ENCODE results near the gene IL1RAPL1.

Gene IL1RAPL1

DNA sequence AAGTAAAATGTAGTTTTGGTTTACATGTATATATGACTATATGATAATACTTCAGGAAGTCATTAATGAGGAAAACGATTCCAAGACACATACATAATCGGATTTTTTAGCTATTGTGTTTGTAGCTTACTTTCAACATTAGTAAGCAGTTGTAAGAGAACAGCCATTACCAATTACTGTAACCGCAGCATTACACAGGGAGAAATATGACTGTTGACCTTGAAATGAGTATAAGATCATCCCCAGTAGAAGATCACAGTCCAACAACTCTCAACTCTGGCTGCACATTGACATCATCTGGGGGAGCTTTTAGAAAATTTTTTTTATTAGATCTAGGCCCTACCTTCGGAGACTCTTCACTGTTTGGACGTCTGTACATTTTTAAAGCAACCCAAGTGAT lies 866.1 kb downstream of the IL1RAPL1 start:
- no peaks in the 10 kb centered on the region for H3K79me2 ChIP-seq (ENCODE audit: insufficient read depth, low read length)
- TF ChIP-seq EZH2 (IDR thresholded peaks at IDR 0.05; ENCODE audit: borderline replicate concordance, low read depth, low read length, severe bottlenecking): no peak
- TF ChIP-seq, protein P1, sequence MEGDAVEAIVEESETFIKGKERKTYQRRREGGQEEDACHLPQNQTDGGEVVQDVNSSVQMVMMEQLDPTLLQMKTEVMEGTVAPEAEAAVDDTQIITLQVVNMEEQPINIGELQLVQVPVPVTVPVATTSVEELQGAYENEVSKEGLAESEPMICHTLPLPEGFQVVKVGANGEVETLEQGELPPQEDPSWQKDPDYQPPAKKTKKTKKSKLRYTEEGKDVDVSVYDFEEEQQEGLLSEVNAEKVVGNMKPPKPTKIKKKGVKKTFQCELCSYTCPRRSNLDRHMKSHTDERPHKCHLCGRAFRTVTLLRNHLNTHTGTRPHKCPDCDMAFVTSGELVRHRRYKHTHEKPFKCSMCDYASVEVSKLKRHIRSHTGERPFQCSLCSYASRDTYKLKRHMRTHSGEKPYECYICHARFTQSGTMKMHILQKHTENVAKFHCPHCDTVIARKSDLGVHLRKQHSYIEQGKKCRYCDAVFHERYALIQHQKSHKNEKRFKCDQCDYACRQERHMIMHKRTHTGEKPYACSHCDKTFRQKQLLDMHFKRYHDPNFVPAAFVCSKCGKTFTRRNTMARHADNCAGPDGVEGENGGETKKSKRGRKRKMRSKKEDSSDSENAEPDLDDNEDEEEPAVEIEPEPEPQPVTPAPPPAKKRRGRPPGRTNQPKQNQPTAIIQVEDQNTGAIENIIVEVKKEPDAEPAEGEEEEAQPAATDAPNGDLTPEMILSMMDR (IDR thresholded peaks at IDR 0.05; ENCODE audit: borderline replicate concordance, extremely low read depth, low read length, poor library complexity, severe bottlenecking): no peak

DNA sequence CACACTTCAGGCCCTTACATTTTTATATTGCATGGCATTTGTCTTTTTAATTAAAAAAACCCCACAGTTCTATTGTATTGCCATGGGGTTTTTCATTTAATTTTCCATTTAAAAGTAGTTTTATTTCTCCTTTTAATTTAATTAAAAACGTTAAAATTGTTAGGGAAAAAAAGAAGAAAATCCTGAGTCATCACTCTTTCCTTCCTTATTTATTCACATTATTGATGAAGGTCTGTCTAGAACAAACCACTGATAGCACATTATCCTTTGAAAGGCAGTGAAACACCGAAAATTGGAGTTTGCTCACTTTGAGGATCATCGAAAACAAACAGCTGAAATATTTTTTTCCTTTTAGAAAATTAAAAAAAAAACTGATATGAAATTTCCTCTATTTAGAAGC lies 868.5 kb downstream of the IL1RAPL1 start:
- TF ChIP-seq, protein P1 (IDR thresholded peaks at IDR 0.05; ENCODE audit: borderline replicate concordance, extremely low read depth, low read length, poor library complexity, severe bottlenecking): no peak
- no peak for TF ChIP-seq EZH2 (IDR thresholded peaks at IDR 0.05; ENCODE audit: borderline replicate concordance, low read depth, low read length, severe bottlenecking)
- ATAC-seq (ENCODE audit: insufficient read depth, low read depth): no peak
- H3K9ac ChIP-seq (ENCODE audit: low read depth, low read length): no peak overlapping the region

More for the DNA sequence above, 866.1 kb downstream of the IL1RAPL1 start:
- Histone ChIP-seq H3K9ac (ENCODE audit: low read depth, low read length) (no peak overlapping the region), H4K20me1 (ENCODE audit: insufficient read depth, low read length) (no peaks in the 10 kb centered on the region), H3K27me3 (ENCODE audit: insufficient read depth, low read length, poor library complexity) (no peaks in the 10 kb centered on the region), H2AFZ (ENCODE audit: low read depth, low read length) (no peak overlapping the region), H3K4me2 (ENCODE audit: insufficient read depth, low read length) (no peak overlapping the region), H3K36me3 (ENCODE audit: insufficient read depth, low read length) (no peaks in the 10 kb centered on the region), H3K27ac (ENCODE audit: low read length) (no peak overlapping the region), H3K9me3 (ENCODE audit: insufficient read depth, low read length, severe bottlenecking) (no peaks in the 10 kb centered on the region), H3K4me3 (ENCODE audit: low read depth in 1 of 2, low read length in 2 of 2) (no peak overlapping the region), H3K4me1 (ENCODE audit: insufficient read depth, low read length) (no peaks in the 10 kb centered on the region)
- ATAC-seq (ENCODE audit: insufficient read depth, low read depth) (no peak), DNase-seq (no peak)

DNA sequence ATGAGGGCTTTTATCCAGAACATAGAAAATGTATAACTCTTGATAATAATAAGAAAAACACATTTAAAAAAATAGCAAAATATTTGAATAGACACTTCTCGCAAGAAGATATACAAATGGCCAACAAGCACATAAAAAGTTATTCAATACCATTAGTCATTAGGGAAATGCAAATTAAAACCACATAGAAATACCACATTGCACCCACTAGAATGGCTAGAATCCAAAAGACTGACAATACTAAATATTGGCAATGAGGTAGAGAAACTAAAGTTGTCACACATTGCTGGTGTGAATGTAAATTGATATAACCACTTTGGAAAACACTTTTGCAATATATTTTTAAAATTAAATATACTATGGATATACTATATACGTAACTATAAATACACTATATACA lies 873.8 kb downstream of the IL1RAPL1 start:
- Histone ChIP-seq H3K4me1 (ENCODE audit: insufficient read depth, low read length) (no peaks in the 10 kb centered on the region), H3K27ac (ENCODE audit: low read length) (no peak overlapping the region), H3K27me3 (ENCODE audit: insufficient read depth, low read length, poor library complexity) (no peaks in the 10 kb centered on the region), H3K36me3 (ENCODE audit: insufficient read depth, low read length) (no peaks in the 10 kb centered on the region), H4K20me1 (ENCODE audit: insufficient read depth, low read length) (no peaks in the 10 kb centered on the region), H3K4me3 (ENCODE audit: low read depth in 1 of 2, low read length in 2 of 2) (no peak overlapping the region), H3K9ac (ENCODE audit: low read depth, low read length) (no peak overlapping the region), H3K79me2 (ENCODE audit: insufficient read depth, low read length) (no peaks in the 10 kb centered on the region), H2AFZ (ENCODE audit: low read depth, low read length) (no peak overlapping the region), H3K4me2 (ENCODE audit: insufficient read depth, low read length) (no peak overlapping the region), H3K9me3 (ENCODE audit: insufficient read depth, low read length, severe bottlenecking) (no peaks in the 10 kb centered on the region)
- no peak for ATAC-seq (ENCODE audit: insufficient read depth, low read depth)
- TF ChIP-seq, protein P1 (IDR thresholded peaks at IDR 0.05; ENCODE audit: borderline replicate concordance, extremely low read depth, low read length, poor library complexity, severe bottlenecking): no peak
- no peak for TF ChIP-seq EZH2 (IDR thresholded peaks at IDR 0.05; ENCODE audit: borderline replicate concordance, low read depth, low read length, severe bottlenecking)
- no peak for DNase-seq

More for the DNA sequence above, 868.5 kb downstream of the IL1RAPL1 start:
- Histone ChIP-seq H3K9me3 (ENCODE audit: insufficient read depth, low read length, severe bottlenecking) (no peaks in the 10 kb centered on the region), H3K27me3 (ENCODE audit: insufficient read depth, low read length, poor library complexity) (no peaks in the 10 kb centered on the region), H2AFZ (ENCODE audit: low read depth, low read length) (no peak overlapping the region), H3K27ac (ENCODE audit: low read length) (no peak overlapping the region), H3K4me1 (ENCODE audit: insufficient read depth, low read length) (no peaks in the 10 kb centered on the region), H3K4me2 (ENCODE audit: insufficient read depth, low read length) (no peak overlapping the region), H4K20me1 (ENCODE audit: insufficient read depth, low read length) (no peaks in the 10 kb centered on the region), H3K4me3 (ENCODE audit: low read depth in 1 of 2, low read length in 2 of 2) (no peak overlapping the region), H3K79me2 (ENCODE audit: insufficient read depth, low read length) (no peaks in the 10 kb centered on the region), H3K36me3 (ENCODE audit: insufficient read depth, low read length) (no peaks in the 10 kb centered on the region)
- no peak for DNase-seq

DNA sequence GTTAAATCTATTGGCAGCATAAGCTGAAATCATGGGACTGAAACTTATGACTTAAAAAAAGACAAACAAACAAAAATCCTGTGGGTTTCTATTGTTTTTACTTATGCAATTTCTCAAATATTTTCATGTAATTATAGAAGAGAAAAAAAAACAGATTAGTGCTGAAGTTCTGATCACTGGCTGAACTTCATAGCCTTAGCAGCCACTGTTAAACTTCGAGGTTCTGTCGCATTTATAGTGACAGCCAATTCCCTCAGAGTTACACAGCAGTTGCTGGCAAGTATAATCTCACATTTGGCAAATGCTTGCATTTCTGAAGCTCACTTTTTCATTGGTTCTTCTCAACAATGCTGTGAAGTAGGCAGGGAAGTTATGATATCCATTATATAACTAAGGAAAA lies 879.2 kb downstream of the IL1RAPL1 start:
- no peak for DNase-seq
- no peaks in the 10 kb centered on the region for H3K9me3 ChIP-seq (ENCODE audit: insufficient read depth, low read length, severe bottlenecking)
- H4K20me1 ChIP-seq (ENCODE audit: insufficient read depth, low read length): no peaks in the 10 kb centered on the region
- no peaks in the 10 kb centered on the region for H3K4me1 ChIP-seq (ENCODE audit: insufficient read depth, low read length)
- H3K9ac ChIP-seq (ENCODE audit: low read depth, low read length): no peak overlapping the region
- no peak overlapping the region for H3K27ac ChIP-seq (ENCODE audit: low read length)
- no peak overlapping the region for H3K4me3 ChIP-seq (ENCODE audit: low read depth in 1 of 2, low read length in 2 of 2)
- H3K36me3 ChIP-seq (ENCODE audit: insufficient read depth, low read length): no peaks in the 10 kb centered on the region
- TF ChIP-seq, protein P1 (IDR thresholded peaks at IDR 0.05; ENCODE audit: borderline replicate concordance, extremely low read depth, low read length, poor library complexity, severe bottlenecking): no peak
- TF ChIP-seq EZH2 (IDR thresholded peaks at IDR 0.05; ENCODE audit: borderline replicate concordance, low read depth, low read length, severe bottlenecking): no peak
- H2AFZ ChIP-seq (ENCODE audit: low read depth, low read length): no peak overlapping the region
- H3K27me3 ChIP-seq (ENCODE audit: insufficient read depth, low read length, poor library complexity): no peaks in the 10 kb centered on the region
- H3K79me2 ChIP-seq (ENCODE audit: insufficient read depth, low read length): no peaks in the 10 kb centered on the region
- ATAC-seq (ENCODE audit: insufficient read depth, low read depth): no peak
- H3K4me2 ChIP-seq (ENCODE audit: insufficient read depth, low read length): no peak overlapping the region

All from DND-41 (cell line).